Liver (tissue), 9 donors: Measurements from ENCODE around the gene MTHFD2. TPM values are rescaled to one million over a fixed set of nuclear protein-coding genes. Genes with fewer than 3 reads are reported as not detected.
"Not testable (repeated sequence)": the region's sequence is repeated elsewhere in the genome, so short reads cannot be mapped to it uniquely, and the experiment has no call there.

ENCODE experiments used
- DNase-seq: peaks from one replicate; pipeline ENCODE4 v3.0.0-alpha.2; 2017; ENCODE audit warnings: low spot score
- H3K27ac ChIP-seq, 2 donors: one replicate each; pipeline ENCODE4 v1.7.0; 2013; ENCODE audit warnings: inconsistent platforms in 2 of 2, low read length in 2 of 2, control low read depth in 1 of 2, low read depth in 1 of 2, mild to moderate bottlenecking in 1 of 2
- H3K27me3 ChIP-seq, 4 donors: one replicate each; pipeline versions ENCODE4 v1.6.1 to v1.7.0; 2013; ENCODE audit warnings: low read length in 3 of 4, inconsistent platforms in 1 of 4, mild to moderate bottlenecking in 1 of 4, moderate library complexity in 1 of 4; ENCODE audit not compliant: control insufficient read depth in 4 of 4, insufficient read depth in 4 of 4
- H3K36me3 ChIP-seq, 4 donors: one replicate each; pipeline versions ENCODE4 v1.6.1 to v1.7.0; 2013; ENCODE audit warnings: low read length in 3 of 4, mild to moderate bottlenecking in 3 of 4, low read depth in 1 of 4, moderate library complexity in 1 of 4; ENCODE audit not compliant: control insufficient read depth in 4 of 4, insufficient read depth in 3 of 4
- H3K4me1 ChIP-seq, 4 donors: one replicate each; pipeline versions ENCODE4 v1.6.1 to v1.7.0; 2013; ENCODE audit warnings: low read length in 3 of 4, mild to moderate bottlenecking in 3 of 4, moderate library complexity in 1 of 4; ENCODE audit not compliant: control insufficient read depth in 4 of 4, insufficient read depth in 4 of 4
- H3K4me3 ChIP-seq, 3 donors: one replicate each; pipeline versions ENCODE4 v1.6.1 to v1.7.0; 2013; ENCODE audit warnings: low read length in 3 of 3, control low read depth in 1 of 3, low read depth in 1 of 3, mild to moderate bottlenecking in 1 of 3
- H3K9ac ChIP-seq, 2 donors: one replicate each; pipeline ENCODE4 v1.7.0; 2013; ENCODE audit warnings: low read length in 2 of 2, mild to moderate bottlenecking in 2 of 2, moderate library complexity in 2 of 2, control low read depth in 1 of 2, low read depth in 1 of 2
- H3K9me3 ChIP-seq, 4 donors: one replicate each; pipeline versions ENCODE4 v1.6.1 to v1.7.0; 2013; ENCODE audit warnings: low read length in 3 of 4; ENCODE audit not compliant: control insufficient read depth in 4 of 4
- EGR1 ChIP-seq, 2 donors: IDR thresholded peaks; 2 replicates each; pipeline ENCODE4 v1.6.1; 2016 to 2018; ENCODE audit warnings: antibody characterized with exemption in 2 of 2, low read depth in 2 of 2
- FOXA2 ChIP-seq: IDR thresholded peaks from 2 replicates; pipeline ENCODE4 v1.6.1; 2016; ENCODE audit warnings: antibody characterized with exemption
- GABPA ChIP-seq, 2 donors: IDR thresholded peaks in 1 of 2; conservative IDR thresholded peaks in 1 of 2; 2 replicates each; pipeline ENCODE4 v1.6.1; 2016; ENCODE audit warnings: antibody characterized with exemption in 2 of 2, mild to moderate bottlenecking in 1 of 2, moderate library complexity in 1 of 2
- HNF4G ChIP-seq: IDR thresholded peaks from 2 replicates; pipeline ENCODE4 v1.6.1; 2016; ENCODE audit warnings: antibody characterized with exemption
- JUND ChIP-seq, 2 donors: IDR thresholded peaks; 2 replicates each; pipeline ENCODE4 v1.6.1; 2016; ENCODE audit warnings: antibody characterized with exemption in 2 of 2
- NR2F2 ChIP-seq: IDR thresholded peaks from 2 replicates; pipeline ENCODE4 v1.6.1; 2016; ENCODE audit warnings: antibody characterized with exemption
- RAD21 ChIP-seq, 2 donors: IDR thresholded peaks; 2 replicates each; pipeline ENCODE4 v1.6.1; 2016; ENCODE audit warnings: antibody characterized with exemption in 2 of 2, mild to moderate bottlenecking in 2 of 2
- RXRA ChIP-seq, 2 donors: IDR thresholded peaks; 2 replicates each; pipeline ENCODE4 v1.6.1; 2017 to 2018; ENCODE audit warnings: antibody characterized with exemption in 2 of 2, mild to moderate bottlenecking in 1 of 2
- SP1 ChIP-seq: IDR thresholded peaks from 2 replicates; pipeline ENCODE4 v1.6.1; 2018; ENCODE audit warnings: antibody characterized with exemption, mild to moderate bottlenecking
- TAF1 ChIP-seq: conservative IDR thresholded peaks from 2 replicates; pipeline ENCODE4 v1.6.1; 2016; ENCODE audit warnings: antibody characterized with exemption, mild to moderate bottlenecking
- WGBS: extraction: QIAGEN DNeasy Blood & Tissue Kit; methylation state at CpG from one replicate; pipeline ENCODE4 v1.1.7; 2013; 5-methylcytosine and 5-hydroxymethylcytosine counted together
- polyA plus RNA-seq, 2 donors: library from polyadenylated mRNA; stranded (reverse) in 1 of 2; unstranded in 1 of 2; fragments of 200-250 nt in 1 of 2; fragments of >200 nt in 1 of 2; fragmentation: Nextera tagmentation in 1 of 2; extraction: Ambion mirVana in 1 of 2; gene quantifications; one replicate each; pipeline versions ENCODE4 v1.2.1 to v1.2.3, GENCODE V29; 2013 to 2015
- total RNA-seq, 2 donors: library from RNA; depleted of rRNA; stranded (reverse); fragments of >200 nt; gene quantifications; one replicate each; pipeline ENCODE4 v1.2.3, GENCODE V29; 2014
- TF ChIP-seq, protein P1 (sequence below): fragments of 150-350 bp; IDR thresholded peaks from 2 replicates; pipeline ENCODE4 v1.5.1; 2017; ENCODE audit warnings: improper control_type of control experiment, low read depth, low read length; ENCODE audit not compliant: missing input control
- TF ChIP-seq, protein P2 (sequence below): IDR thresholded peaks from 2 replicates; pipeline ENCODE4 v1.6.1; 2016; ENCODE audit warnings: antibody characterized with exemption
- TF ChIP-seq, protein P3 (sequence below): IDR thresholded peaks from 2 replicates; pipeline ENCODE4 v1.6.1; 2016; ENCODE audit warnings: antibody characterized with exemption, mild to moderate bottlenecking
- donor health status: healthy.
- donor health status: healthy.
- donor health status: healthy.
- donor health status: healthy.
- donor health status: healthy.

The MTHFD2 gene
- total and polyA plus RNA-seq, 4 donors: 1.6 to 27.5 (median 2.8) TPM

DNA sequence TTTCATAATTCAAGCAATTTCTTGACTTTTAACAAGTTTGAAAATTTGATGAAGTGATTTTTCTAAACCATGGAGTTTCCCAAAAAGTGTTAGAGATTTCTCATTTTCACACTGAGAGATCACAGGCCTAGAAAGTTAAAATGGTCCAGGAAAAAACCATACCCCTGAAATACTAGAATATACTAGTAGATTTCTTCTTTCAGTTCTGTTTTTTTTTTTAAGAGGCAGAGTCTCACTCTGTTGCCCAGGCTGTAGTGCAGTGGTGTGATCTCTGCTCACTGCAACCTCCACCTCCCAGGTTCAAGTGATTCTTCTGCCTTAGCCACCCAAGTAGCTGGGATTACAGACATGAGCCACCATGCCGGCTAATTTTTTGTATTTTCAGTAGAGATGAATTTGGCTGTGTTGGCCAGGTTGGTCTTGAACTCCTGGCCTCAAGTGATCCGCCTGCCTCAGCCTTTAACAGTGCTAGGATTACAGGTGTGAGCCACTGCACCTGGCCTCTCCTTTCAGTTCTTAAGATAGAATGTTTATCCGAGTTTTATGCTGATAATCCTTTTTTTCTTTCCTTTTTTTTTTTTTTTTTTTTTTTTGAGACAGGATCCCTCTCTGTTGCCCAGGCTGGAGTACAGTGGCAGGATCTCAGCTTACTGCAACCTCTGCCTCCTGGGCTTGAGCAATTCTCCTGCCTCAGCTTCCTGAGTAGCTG, 14.4 kb downstream of the MTHFD2 start (continued):
- TF ChIP-seq, protein P1, sequence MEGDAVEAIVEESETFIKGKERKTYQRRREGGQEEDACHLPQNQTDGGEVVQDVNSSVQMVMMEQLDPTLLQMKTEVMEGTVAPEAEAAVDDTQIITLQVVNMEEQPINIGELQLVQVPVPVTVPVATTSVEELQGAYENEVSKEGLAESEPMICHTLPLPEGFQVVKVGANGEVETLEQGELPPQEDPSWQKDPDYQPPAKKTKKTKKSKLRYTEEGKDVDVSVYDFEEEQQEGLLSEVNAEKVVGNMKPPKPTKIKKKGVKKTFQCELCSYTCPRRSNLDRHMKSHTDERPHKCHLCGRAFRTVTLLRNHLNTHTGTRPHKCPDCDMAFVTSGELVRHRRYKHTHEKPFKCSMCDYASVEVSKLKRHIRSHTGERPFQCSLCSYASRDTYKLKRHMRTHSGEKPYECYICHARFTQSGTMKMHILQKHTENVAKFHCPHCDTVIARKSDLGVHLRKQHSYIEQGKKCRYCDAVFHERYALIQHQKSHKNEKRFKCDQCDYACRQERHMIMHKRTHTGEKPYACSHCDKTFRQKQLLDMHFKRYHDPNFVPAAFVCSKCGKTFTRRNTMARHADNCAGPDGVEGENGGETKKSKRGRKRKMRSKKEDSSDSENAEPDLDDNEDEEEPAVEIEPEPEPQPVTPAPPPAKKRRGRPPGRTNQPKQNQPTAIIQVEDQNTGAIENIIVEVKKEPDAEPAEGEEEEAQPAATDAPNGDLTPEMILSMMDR: no peak
- TF ChIP-seq NR2F2: no peak
- no peak for TF ChIP-seq HNF4G
- TF ChIP-seq RAD21 (IDR thresholded peaks at IDR 0.05): no peak
- TF ChIP-seq EGR1 (IDR thresholded peaks at IDR 0.05; ENCODE audit: low read depth in 2 of 2): no peak
- TF ChIP-seq, protein P2, sequence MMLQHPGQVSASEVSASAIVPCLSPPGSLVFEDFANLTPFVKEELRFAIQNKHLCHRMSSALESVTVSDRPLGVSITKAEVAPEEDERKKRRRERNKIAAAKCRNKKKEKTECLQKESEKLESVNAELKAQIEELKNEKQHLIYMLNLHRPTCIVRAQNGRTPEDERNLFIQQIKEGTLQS: no peak

DNA sequence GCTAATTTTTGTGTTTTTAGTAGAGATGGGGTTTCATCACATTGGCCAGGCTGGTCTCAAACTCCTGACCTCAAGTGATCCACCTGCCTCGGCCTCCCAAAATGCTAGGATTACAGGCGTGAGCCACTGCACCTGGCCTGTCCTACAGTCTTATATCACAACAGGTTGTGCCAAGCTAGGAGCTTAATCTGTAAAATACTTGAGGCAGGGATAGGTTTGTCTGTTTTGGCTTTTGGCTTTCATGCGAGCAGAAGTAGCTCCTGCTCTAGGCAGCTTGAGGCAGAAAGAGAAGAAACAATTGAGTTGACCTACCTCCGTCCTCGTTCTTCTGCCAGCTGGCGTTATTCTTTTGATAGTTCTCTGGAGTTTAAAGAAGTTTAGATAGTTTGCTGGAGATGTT, 17.4 kb downstream of the MTHFD2 start:
- H3K9ac ChIP-seq, H3K27ac ChIP-seq, H3K9me3 ChIP-seq, H3K27me3 ChIP-seq, H3K4me3 ChIP-seq, H3K36me3 ChIP-seq, DNase-seq, H3K4me1 ChIP-seq: not testable (repeated sequence)
- WGBS: 92% methylated on average over 6 of the region's 6 CpGs

DNA sequence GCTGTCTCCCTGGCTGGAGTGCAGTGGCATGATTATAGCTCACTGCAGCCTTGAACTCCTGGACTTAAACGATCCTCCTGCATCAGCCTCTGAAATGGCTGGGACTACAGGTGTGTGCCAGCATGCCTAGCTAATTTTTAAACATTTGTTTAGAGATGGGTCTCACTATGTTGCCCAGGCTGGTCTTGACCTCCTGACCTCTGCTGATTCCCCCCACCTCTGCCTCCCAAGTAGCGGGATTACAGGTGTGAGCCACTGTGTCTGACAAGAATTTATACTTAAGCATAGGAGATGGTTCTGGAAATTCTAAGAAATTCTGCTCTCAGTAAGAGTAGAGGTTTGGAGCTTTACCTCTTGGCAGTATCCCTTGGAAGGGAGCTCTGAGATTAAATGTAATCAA, 18.2 kb downstream of the MTHFD2 start:
- 75% methylated on average over 2 of the region's 2 CpGs for WGBS
- TF ChIP-seq TAF1 (no peak), JUND (IDR thresholded peaks at IDR 0.05) (no peak)

DNA sequence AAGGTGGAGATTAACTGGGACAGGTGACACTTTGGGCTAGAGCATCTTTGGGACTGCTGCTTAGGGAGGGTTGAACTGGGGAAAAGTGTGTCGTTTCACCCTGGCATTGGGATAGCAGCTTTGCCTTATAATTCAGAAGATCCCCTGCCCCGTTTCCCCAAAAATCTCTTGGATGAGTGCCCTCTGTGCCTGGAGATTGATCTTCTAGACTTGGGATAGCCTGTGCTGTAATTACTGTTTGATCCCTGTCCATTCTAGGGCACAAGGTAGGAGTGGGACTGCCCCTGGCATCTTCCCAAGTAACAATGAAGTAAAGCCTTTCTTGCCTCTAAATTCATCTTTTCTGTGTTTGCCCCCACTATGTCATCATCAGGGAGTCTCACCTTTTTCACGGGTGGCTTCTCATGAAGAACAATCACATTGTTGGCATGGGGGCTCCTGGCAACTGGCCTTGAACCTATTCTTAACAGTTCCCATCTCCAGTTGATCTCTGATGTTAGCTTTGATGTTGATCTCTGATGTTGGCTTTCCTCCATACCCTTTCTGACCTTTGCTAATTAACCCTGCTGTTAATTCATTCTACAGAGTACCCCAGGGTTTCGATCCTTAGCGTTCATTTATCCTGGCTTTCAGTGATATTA, 21.6 kb downstream of the MTHFD2 start:
- Histone ChIP-seq H3K4me1 (no peaks in the 10 kb centered on the region), H3K9me3 (no peaks in the 10 kb centered on the region), H3K27me3 (no peaks in the 10 kb centered on the region), H3K36me3 (peaks cover 0 to 2% (median 0%) of the 10 kb centered on the region in 4 donors), H3K9ac (no peak overlapping the region), H3K27ac (no peak overlapping the region), H3K4me3 (no peak overlapping the region)
- 93% methylated on average over 5 of the region's 5 CpGs for WGBS
- TF ChIP-seq, protein P2: no peak
- TF ChIP-seq NR2F2 (no peak), GABPA (IDR thresholded peaks at IDR 0.05 in 1 of 2, conservative IDR thresholded peaks at IDR 0.05 in 1 of 2) (no peak), TAF1 (no peak), SP1 (no peak), FOXA2 (no peak), RXRA (IDR thresholded peaks at IDR 0.05) (no peak)
- TF ChIP-seq, protein P3, sequence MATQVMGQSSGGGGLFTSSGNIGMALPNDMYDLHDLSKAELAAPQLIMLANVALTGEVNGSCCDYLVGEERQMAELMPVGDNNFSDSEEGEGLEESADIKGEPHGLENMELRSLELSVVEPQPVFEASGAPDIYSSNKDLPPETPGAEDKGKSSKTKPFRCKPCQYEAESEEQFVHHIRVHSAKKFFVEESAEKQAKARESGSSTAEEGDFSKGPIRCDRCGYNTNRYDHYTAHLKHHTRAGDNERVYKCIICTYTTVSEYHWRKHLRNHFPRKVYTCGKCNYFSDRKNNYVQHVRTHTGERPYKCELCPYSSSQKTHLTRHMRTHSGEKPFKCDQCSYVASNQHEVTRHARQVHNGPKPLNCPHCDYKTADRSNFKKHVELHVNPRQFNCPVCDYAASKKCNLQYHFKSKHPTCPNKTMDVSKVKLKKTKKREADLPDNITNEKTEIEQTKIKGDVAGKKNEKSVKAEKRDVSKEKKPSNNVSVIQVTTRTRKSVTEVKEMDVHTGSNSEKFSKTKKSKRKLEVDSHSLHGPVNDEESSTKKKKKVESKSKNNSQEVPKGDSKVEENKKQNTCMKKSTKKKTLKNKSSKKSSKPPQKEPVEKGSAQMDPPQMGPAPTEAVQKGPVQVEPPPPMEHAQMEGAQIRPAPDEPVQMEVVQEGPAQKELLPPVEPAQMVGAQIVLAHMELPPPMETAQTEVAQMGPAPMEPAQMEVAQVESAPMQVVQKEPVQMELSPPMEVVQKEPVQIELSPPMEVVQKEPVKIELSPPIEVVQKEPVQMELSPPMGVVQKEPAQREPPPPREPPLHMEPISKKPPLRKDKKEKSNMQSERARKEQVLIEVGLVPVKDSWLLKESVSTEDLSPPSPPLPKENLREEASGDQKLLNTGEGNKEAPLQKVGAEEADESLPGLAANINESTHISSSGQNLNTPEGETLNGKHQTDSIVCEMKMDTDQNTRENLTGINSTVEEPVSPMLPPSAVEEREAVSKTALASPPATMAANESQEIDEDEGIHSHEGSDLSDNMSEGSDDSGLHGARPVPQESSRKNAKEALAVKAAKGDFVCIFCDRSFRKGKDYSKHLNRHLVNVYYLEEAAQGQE: no peak
- TF ChIP-seq, protein P1: no peak
- DNase-seq: no peak

More for the DNA sequence above, 18.2 kb downstream of the MTHFD2 start:
- Histone ChIP-seq H3K9me3 (no peaks in the 10 kb centered on the region), H3K27ac (no peak overlapping the region), H3K36me3 (peaks cover 0 to 3% (median 0%) of the 10 kb centered on the region in 4 donors), H3K9ac (no peak overlapping the region), H3K4me3 (no peak overlapping the region), H3K27me3 (no peaks in the 10 kb centered on the region), H3K4me1 (no peaks in the 10 kb centered on the region)
- no peak for DNase-seq
